ENCODE measurements around the gene NUDT22.
A peak's percentile ranks its signal among the peaks of the same experiment; 100 is the strongest.
"Not testable (repeated sequence)": the region's sequence is repeated elsewhere in the genome, so short reads cannot be mapped to it uniquely, and the experiment has no call there.

The NUDT22 gene

DNA sequence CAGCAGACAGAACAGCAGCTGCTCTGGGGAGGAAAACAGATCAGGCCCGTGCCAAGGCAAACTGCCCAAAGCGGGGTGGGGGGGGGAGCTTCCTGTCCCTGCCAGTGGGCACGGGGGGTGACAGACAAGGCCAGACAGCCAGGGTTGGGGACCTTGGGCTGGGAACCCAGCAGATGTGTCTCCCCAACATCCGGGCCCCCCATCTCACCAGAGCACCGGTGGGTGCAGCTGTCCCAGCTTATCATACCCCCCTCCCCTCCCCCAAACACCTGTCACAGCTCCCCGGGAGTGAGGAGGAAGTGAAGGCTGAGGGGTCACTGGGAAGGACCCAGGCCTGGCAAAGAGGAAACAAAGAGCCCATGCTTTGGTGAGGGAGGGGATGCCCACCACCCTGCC lies 19.3 kb downstream of the NUDT22 start:
- DNase-seq, result peak in 1 of 2 experiments; percentile 17

DNA sequence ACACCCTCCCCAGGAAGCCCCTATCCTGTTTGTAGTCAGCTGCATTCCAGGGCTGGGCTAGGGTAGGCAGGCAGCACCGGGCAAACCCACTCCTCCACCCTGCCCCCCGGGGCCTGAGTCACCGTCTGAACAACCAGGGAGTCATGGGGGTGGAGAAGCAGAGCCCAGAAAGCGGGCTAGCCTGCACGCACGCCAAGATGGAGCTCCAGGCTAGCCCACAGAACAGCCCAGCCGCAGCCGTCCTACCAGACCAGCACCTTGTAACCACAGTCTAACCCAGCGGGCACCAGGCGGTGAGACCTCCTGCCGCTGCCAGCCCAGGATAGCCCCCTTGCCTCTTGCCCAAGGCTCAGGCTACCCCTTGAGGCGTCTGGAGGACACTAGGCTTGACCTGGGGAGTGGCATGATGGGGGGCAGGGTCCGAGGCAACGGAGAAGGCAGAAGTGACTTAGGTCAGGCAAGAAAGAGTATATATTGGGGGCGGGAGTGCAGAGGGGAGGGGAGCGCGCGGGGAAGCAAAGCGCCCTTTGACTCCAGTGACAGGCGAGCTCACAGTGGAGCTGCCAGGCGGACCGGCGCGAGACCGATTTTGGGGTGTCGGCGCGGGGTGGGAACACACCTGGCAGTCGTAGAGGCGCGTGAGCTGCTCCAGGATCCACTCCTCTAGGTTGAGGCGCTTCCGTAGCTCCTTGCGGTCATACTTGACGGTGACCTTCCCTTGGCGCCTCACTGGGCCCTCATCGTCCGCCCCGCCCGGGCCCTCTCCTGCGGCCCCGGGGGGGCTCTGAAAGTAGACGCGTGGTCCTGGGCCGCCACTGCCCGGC lies 19.9 kb downstream of the NUDT22 start:
- DNase-seq, result peak; percentile 80 to 92

DNA sequence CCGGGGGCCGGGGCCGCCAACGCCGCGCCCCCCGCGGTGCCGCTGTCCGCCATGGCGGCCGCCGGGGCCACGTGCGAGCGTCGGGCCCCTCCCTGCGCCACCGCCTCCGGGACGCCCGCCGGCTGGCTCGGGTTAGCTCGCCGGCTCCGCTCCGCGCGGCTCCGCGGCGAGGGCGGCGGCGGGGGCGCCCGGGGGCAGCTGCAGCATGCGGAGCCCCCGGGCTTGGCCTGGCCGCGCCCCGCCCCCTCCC lies 20.5 kb downstream of the NUDT22 start:
- not testable (repeated sequence) for DNase-seq

DNA sequence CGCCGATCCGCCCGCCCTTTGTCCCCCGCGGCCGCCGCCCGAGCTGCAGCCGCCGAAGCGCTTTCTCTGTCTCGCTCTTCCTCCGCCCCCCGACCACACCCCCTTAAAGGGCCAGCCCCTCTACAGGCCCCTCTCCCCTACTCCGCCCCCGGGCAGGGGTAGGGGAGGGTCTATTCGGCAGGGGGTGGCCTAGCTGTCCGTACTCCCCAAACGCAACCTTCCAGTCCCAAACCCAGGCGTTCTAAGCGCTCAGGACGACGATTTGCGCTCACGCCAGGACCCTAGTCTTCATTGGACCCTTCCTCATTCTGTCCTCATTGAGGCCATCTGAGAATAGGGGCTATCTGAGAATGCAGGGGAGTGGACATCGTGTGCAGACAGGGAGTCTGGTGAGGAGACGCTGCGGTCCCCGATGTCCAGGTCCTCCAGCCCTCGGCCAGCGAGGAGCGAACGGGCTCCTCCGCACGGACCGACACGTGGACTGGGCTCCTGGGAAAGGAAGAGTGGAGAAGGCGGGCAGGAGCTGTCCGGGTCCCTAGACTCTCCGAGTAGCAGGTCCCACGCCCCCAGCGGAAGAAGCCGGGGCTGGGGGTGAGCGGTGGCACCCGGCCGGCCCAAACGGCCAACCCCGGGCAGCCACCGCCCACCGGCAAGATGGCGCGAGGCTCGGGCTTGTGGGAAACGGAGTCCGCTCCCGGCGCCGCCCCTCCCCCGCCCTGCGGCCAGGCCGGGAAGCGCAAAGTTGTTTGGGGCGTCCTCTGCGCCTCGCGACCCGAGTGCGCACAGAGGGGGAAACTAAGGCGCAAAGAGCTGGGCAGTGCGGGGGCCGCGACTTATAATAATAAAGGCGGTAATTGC lies 21.0 kb downstream of the NUDT22 start, which contains the start of gene PPP1R14B:
Gene PPP1R14B (minus strand): TSS at position 73 of the 858 bp plus-strand sequence. CDS start 270 bp downstream, outside the sequence.
- DNase-seq, result peak; percentile 81 to 84

GRCh38 chr11:64247729-64248531 lies 21.9 kb downstream of the NUDT22 start:
- DNase-seq, result no peak

GRCh38 chr11:64248578-64248977 lies 22.5 kb downstream of the NUDT22 start:
- DNase-seq, result no peak

- no peak for DNase-seq
These were observed 23.0 kb downstream of the NUDT22 start for GRCh38 chr11:64249038-64249437.

DNA sequence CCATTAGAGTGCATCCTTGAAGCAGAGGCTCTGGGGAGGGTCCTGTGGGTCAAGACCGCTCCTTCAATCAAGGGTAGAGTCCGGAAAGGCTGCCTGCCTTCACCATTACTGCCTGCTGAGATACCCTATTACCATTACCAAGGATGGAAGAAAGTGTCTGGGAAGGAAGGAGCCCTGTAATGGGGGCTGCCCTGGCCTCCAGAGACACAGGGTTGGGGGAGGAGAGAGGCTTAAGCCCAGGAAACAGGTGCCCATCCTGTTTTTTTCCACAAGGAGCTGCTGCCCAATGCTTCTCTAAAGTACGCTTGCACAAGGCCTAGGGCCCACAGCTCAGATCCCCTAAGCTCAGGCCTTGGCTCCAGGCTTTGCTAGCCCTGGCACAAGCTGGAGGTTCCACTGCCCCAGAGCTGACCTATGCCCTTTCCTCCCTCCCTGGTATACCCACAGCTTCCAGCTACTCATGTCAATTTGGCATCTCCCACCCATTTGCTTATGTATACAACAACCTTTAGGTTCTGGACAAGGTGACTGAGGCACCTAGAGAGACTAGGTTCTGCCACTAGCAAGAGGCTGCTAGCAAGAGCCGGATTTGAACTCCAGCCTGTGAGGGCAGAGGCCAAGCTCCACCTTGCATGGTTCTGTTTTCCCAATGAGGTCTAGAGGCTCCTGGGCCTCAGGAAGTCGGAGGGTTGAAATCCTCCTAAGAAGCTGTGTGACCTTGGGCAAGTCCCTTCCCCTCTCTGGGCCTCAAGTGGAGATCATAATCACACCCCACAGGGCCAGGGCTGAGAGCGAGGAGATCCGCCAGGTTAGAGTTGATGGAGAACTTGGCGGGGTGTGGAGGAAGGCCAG lies 23.7 kb downstream of the NUDT22 start:
- DNase-seq, result no peak

GRCh38 chr11:64250415-64251015 lies 24.4 kb downstream of the NUDT22 start:
- no peak for DNase-seq

DNA sequence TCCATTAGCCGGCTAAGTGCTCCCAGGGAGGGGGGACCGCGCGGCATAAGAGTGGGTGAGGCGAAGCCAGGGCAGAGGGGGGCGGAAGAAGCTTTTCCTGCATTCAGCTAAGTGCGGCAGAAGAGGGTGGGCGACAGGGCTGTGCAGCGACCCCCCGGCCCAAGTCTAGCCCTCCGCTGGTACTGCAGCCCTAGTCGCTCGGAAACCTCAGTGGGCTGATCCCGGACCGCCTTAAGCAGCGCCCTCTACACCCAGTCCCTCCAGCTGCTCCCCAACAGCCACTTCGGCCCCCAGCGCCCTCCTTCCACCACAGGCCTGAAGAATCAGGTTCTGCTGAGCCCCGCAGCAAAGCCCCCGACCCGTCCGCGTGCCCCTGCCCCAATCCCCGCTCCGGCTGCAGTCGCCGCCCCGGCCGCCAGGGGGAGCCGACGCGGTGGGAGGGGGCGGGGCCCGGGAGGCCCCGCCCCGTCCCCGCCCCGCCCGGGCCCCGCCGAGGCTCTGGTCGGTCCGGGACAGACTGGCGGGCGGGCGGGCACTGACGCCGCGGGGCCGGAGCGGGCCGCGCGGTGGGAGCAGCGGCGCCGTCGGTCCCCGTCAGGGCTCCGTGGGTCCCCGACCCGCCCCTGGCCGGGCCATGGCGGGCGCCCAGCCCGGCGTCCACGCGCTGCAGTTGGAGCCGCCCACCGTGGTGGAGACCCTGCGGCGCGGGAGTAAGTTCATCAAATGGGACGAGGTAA lies 25.1 kb downstream of the NUDT22 start, which contains the start of gene PLCB3:
Gene PLCB3 (plus strand): TSS at position 515 of the 737 bp plus-strand sequence. CDS start 120 bp downstream, at position 635.
- peak; percentile 54 to 71 for DNase-seq

DNA sequence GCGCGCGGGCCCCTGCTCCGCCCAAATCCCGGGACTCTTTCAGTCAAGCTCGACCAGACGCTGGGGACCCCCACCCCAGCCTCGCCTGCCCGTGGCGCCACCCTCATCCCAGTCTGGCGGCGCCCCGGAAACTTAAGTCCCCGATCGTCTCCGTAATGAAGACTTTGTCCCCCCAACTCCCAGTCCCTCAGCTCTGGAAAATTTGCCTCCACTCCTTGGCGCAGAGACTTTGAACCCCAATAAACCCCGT lies 25.6 kb downstream of the NUDT22 start:
- DNase-seq, result no peak

DNA sequence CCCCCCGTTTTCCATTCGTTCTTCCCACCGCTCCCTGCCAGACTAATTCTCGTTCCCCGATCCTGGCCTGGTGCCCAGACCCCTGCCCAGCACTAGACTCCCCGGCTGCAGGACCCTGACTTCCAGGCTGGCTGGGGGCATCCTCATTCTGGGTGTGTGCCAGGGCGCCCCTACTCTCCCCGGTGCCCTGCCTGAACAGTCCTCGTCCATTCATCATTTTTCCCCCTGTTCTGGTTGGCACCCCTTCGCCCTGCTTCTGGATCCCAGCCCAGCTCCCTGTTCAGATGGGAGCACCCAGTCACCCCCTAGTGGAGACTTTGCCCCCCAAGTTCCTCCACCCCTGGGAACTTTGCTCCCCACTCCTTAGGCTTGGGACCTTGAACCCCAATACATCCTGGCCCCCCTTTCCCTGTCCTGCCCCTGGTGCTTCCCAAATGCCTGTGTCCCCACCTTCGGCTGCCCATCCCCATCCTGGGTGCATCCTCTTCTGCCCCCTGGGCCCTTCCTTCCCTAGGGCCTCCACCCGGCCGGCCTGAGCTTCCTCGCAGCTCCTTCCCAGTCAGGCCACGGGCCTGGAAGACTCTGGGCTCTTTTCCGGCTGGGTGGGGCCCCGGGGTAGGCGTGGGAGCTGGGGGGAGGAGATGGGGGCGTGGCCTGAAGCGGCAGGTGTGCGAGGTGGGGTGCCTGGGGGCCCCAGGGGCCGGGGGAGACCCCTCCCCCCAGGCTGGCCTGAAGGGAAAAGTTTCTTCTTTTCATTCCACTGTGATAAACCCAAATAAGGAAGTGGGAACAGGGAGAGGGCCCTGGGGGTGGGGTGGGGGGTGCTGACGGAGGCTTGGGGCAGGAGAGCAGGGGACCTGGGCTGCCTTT lies 26.2 kb downstream of the NUDT22 start:
- no peak for DNase-seq

DNA sequence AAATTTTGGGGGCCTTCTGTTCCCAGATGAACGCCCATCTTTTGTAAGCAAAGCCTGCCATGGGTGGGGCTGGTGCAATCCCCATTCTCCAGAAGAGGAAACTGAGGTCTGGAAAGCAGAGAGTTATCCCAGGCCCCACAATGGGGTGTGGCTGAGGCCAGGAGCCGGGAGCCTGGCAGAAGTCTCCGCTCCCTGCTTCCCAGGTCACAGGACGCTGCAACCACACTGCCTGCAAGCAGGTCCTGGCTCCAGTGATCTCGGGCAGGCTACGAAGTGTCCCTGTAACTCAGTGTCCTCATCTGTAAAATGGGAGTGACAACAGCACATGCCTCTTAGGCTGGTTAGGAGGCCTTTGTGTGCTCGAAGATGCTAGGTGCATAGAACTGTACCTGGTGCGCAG lies 27.0 kb downstream of the NUDT22 start:
- DNase-seq, result no peak

GRCh38 chr11:64253481-64253880 lies 27.4 kb downstream of the NUDT22 start:
- DNase-seq, result no peak

DNA sequence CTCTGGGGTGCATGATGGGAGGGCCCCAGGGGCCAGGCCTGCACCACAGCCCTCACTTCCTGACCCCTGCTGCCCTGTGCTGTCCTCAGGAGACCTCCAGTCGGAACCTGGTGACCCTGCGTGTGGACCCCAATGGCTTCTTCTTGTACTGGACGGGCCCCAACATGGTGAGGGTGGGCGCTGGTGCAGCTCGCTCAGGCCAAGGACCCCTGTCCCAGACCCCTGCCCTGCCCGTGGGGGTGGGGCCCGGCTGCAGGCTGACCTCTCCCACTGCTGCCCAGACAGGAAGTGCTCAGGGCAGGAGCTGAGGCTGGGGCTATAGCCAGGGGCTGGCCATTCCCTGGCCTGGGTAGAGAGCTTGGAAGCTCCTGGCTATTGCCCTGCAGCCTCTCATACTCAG lies 28.3 kb downstream of the NUDT22 start:
- DNase-seq, result no peak

DNA sequence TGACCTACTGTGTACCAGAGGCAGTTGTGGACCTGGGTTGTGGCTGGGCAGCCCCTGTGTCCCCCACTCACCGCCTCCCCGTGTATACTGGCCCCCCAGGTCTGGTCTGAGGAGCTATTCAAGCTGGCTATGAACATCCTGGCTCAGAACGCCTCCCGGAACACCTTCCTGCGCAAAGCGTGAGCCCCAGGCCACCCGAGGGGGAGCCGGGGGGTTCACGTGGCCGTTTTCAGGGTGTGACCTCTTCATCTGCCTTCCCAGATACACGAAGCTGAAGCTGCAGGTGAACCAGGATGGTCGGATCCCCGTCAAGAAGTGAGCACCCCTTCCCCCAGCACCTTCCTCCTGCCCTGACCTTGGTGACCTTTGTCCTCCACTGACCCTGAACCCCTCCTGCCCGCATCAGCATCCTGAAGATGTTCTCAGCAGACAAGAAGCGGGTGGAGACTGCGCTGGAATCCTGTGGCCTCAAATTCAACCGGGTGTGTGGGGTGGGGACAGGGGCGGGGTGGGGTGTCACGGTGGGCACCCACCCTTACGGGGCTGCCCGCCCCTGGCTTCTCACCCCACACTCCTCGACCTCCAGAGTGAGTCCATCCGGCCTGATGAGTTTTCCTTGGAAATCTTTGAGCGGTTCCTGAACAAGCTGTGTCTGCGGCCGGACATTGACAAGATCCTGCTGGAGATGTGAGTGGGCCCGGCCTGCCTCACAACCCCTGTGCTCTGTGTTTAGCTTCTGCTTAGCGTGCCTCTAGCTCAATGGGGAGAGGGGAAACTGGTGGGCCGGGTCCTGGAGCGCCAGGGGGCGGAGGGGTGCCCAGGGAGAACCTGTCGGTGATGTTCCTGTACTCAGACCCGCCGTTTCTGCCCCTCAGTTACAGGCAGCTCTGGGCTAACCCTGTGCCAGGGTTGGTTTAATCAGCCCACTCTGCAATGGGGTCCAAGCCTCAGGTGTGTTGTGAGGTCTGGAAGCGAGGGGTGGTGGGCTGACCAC lies 29.4 kb downstream of the NUDT22 start:
- no peak for DNase-seq

- no peak for DNase-seq
These were observed 30.2 kb downstream of the NUDT22 start for GRCh38 chr11:64256300-64256699.

DNA sequence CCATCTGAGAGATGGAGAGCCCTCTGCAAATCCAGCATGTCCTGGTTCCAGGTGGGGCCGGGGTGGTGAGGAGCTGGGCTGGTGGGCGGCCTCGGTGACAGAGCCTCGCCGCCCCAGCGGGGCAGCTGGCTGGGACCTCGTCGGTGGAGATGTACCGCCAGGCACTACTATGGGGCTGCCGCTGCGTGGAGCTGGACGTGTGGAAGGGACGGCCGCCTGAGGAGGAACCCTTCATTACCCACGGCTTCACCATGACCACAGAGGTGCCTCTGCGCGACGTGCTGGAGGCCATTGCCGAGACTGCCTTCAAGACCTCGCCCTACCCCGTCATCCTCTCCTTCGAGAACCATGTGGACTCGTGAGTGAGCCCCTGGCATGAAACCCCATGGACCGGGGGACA lies 32.3 kb downstream of the NUDT22 start:
- DNase-seq, result no peak

DNA sequence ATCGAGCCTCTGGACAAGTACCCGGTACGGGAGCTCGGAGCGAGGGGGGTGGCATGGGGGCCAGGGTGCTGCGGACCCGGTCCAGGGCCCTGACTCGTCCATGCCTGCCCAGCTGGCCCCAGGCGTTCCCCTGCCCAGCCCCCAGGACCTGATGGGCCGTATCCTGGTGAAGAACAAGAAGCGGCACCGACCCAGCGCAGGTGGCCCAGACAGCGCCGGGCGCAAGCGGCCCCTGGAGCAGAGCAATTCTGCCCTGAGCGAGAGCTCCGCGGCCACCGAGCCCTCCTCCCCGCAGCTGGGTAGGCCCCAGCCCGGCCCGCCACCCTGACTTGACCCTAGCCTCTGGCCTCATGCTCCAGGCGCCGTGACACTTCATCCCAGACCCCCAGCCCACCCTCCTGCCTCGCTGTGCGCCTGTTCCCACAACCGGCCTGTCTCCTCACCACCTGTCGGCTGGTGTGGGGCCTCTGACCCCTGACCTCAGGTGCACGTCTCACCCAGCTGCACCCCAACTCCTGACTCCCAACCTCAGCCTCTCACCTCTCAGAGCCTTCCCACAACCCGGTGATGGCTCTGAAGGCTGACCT lies 33.0 kb downstream of the NUDT22 start:
- no peak for DNase-seq

Measured in stimulated activated CD4-positive, alpha-beta T cell treated with anti-CD3 and anti-CD28 coated beads, Interleukin-4, amount 100 ng/mL, for 4 hours (primary cell).